Pancreas (tissue), 10 donors: Measurements from ENCODE around the gene TOB1. TPM values are rescaled to one million over a fixed set of nuclear protein-coding genes. Genes with fewer than 3 reads are reported as not detected.
A peak's percentile ranks its signal among the peaks of the same experiment; 100 is the strongest.
"Not testable (repeated sequence)": the region's sequence is repeated elsewhere in the genome, so short reads cannot be mapped to it uniquely, and the experiment has no call there.

Experiments used
- ATAC-seq, 4 donors: fragments of 200-7000 bp; cut with Tn5 transposase; one replicate each; pipeline versions ENCODE4 v1.8.0 to v1.9.1; 2020; ENCODE audit warnings: mild to moderate bottlenecking in 4 of 4, moderate library complexity in 4 of 4
- DNase-seq, 6 donors: peaks; one replicate each; pipeline ENCODE4 v3.0.0-alpha.2; 2020
- FAIRE-seq: peaks from 2 replicates; lab custom pipeline; 2012; peaks lifted over from hg19 to GRCh38; lab: Jason Lieb, UNC
- H3K27ac ChIP-seq, 4 donors: fragments of 200-600 bp; sonication (generic); 1 replicate in 3 of 4; 2 replicates in 1 of 4; pipeline versions ENCODE4 v1.5.0 to v1.8.0; 2020
- H3K27me3 ChIP-seq, 4 donors: fragments of 200-600 bp; one replicate each; pipeline ENCODE4 v1.8.0; 2021
- H3K36me3 ChIP-seq, 3 donors: fragments of 200-600 bp; sonication (generic) in 1 of 3; one replicate each; pipeline versions ENCODE4 v1.5.0 to v1.8.0; 2020 to 2021
- H3K4me1 ChIP-seq, 3 donors: fragments of 200-600 bp; one replicate each; pipeline ENCODE4 v1.8.0; 2021
- H3K4me3 ChIP-seq, 4 donors: fragments of 200-600 bp; sonication (generic) in 2 of 4; one replicate each; pipeline versions ENCODE4 v1.5.0 to v1.8.0; 2020 to 2021
- H3K9me3 ChIP-seq, 4 donors: fragments of 200-600 bp; one replicate each; pipeline ENCODE4 v1.8.0; 2021
- WGBS, 2 donors: extraction: QIAGEN DNeasy Blood & Tissue Kit; methylation state at CpG; one replicate each; pipeline ENCODE4 v1.1.7; 2013; 5-methylcytosine and 5-hydroxymethylcytosine counted together
- intact Hi-C, 3 donors: fragments of 100-400 bp; cut with DNase I; formaldehyde crosslinking; loops; one replicate each; pipeline versions ENCODE4 v1.11.1 to v1.14.2; 2022
- polyA plus RNA-seq, 2 donors: library from polyadenylated mRNA; stranded (reverse); fragments of 200-250 nt; gene quantifications; one replicate each; pipeline ENCODE4 v1.2.3, GENCODE V29; 2013
- total RNA-seq, 6 donors: library from RNA; stranded (reverse); fragmentation: NEBNext Ultra II Directional in 4 of 6; extraction: Animal tissue kit (Norgen Biotek cat#: 25700) in 4 of 6; gene quantifications; one replicate each; pipeline versions ENCODE4 v1.2.1 to v1.2.4, GENCODE V29; 2021 to 2023
- TF ChIP-seq, protein P1 (sequence below), 4 donors: fragments of 200-600 bp; sonication (generic) in 3 of 4; IDR thresholded peaks; one replicate each; pipeline versions ENCODE4 v1.5.0 to v1.8.0; 2021; ENCODE audit warnings: antibody characterized with exemption in 4 of 4
- donor health status: healthy with polysubstance abuse.
- donor health status: DM: no; HTN: no; CAD: no; lungs with moderate emphysema.
- donor health status: DM: no; HTN: no; CAD: no.
- donor health status: control.
- donor health status: control.
- donor health status: Bipolar disorder and iron deficiency.
- donor health status: DM: yes; HTN: yes; CAD: no.
- donor health status: DM: no; HTN: no; CAD: no.
- donor health status: DM: no; HTN: no; CAD: no.
- donor health status: DM: yes; HTN: yes; CAD: no.

Gene TOB1
- total and polyA plus RNA-seq, 8 donors: 33.1 to 157 (median 78.3) TPM

DNA sequence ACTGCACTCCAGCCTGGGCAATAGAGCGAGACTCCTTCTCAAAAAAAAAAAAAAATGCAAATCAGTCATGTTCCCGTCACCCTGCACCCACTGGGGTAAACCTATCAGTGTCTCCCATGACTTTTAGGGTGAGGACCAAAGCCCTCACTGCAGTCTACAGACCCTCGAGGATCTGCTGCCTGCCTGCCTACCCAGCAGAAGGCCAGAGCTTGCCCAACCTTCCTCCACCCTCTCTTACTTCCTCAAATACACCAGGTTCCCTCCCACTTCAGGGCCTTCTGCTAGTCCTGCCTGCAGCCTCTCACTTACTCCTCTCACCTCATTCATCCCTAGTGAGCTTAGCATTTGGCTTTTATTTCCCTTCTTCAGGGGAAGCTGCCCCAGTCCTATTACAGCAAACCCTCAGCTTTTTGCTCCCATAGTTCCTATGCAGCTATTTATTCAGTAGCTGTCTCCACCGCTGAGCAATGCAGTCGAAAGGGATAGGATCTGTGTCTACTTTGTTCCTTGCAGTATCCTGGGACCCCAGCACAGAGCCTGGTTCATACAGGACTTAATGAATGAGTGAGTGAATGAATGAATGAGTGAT is 17.8 kb upstream of the TOB1 start:
- TF ChIP-seq, protein P1, sequence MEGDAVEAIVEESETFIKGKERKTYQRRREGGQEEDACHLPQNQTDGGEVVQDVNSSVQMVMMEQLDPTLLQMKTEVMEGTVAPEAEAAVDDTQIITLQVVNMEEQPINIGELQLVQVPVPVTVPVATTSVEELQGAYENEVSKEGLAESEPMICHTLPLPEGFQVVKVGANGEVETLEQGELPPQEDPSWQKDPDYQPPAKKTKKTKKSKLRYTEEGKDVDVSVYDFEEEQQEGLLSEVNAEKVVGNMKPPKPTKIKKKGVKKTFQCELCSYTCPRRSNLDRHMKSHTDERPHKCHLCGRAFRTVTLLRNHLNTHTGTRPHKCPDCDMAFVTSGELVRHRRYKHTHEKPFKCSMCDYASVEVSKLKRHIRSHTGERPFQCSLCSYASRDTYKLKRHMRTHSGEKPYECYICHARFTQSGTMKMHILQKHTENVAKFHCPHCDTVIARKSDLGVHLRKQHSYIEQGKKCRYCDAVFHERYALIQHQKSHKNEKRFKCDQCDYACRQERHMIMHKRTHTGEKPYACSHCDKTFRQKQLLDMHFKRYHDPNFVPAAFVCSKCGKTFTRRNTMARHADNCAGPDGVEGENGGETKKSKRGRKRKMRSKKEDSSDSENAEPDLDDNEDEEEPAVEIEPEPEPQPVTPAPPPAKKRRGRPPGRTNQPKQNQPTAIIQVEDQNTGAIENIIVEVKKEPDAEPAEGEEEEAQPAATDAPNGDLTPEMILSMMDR (IDR thresholded peaks at IDR 0.05): no peak
- no peak overlapping the region for H3K4me3 ChIP-seq
- DNase-seq (no peak), FAIRE-seq (no peak), ATAC-seq (peak; percentile 48 to 78 (median 72))
- H3K27me3 ChIP-seq: no peaks in the 10 kb centered on the region
- 52 to 60% methylated on average over 5 of the region's 5 CpGs for WGBS, 2 donors
- H3K4me1 ChIP-seq: peaks cover 15 to 17% (median 16%) of the 10 kb centered on the region in 3 donors
- no peaks in the 10 kb centered on the region for H3K9me3 ChIP-seq
- peak overlapping the region; percentile 45 to 83 (median 66) for H3K27ac ChIP-seq
- no peaks in the 10 kb centered on the region for H3K36me3 ChIP-seq
- intact Hi-C loops: no loop called here

DNA sequence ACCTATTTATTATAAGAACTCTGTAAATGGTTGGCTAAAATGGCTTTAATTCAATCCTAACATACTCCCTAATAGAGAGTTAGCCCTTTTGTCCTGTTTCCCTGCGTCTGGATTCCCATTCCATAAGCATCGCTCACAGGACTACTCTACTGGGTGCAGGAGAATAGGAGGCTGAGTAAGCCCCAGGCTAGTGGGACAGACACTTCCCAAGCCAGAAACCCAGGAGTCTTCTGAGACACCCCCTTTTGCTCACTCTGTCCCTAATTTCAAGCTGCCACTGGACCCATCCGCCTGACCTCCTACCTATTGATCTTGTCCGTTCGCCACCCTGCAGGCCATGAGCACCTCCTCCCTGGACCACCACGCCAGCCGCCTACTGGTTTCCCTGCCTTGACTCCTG is 16.7 kb upstream of the TOB1 start:
- no peak overlapping the region for H3K4me3 ChIP-seq
- no peaks in the 10 kb centered on the region for H3K27me3 ChIP-seq
- intact Hi-C loops: no loop called here
- H3K36me3 ChIP-seq: no peaks in the 10 kb centered on the region
- H3K4me1 ChIP-seq: peaks cover 15 to 17% (median 16%) of the 10 kb centered on the region in 3 donors
- no peaks in the 10 kb centered on the region for H3K9me3 ChIP-seq
- no peak for FAIRE-seq
- 84 to 88% methylated on average over 7 of the region's 7 CpGs for WGBS, 2 donors
- no peak for DNase-seq
- TF ChIP-seq, protein P1 (IDR thresholded peaks at IDR 0.05): no peak
- peak overlapping the region in 1 of 4 donors; percentile 44 for H3K27ac ChIP-seq
- no peak for ATAC-seq

DNA sequence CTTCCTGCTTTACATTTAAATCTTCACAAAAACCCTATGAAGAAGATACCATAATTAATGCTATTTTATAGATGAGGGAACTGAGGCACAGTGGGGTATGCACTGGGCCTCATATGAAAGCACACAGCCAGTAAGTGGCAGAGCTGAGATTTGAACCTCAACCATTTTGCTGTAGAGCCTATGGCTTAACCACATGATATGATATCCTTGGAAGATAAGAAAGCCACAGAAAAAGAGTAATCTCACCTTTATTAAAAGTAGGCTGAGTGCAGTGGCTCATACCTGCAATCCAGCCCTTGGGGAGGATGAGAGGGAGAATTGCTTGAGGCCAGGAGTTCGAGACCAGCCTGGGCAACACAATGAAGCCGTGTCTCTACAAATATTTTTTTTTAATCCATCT is 15.0 kb upstream of the TOB1 start:
- H3K9me3 ChIP-seq: no peaks in the 10 kb centered on the region
- 87 to 90% methylated on average over 2 of the region's 2 CpGs for WGBS, 2 donors
- no peak overlapping the region for H3K27ac ChIP-seq
- FAIRE-seq (no peak), ATAC-seq (no peak), DNase-seq (no peak)
- TF ChIP-seq, protein P1 (IDR thresholded peaks at IDR 0.05): no peak
- H3K27me3 ChIP-seq: no peaks in the 10 kb centered on the region
- H3K4me3 ChIP-seq: no peak overlapping the region
- H3K4me1 ChIP-seq: peaks cover 15 to 17% (median 16%) of the 10 kb centered on the region in 3 donors
- intact Hi-C loops: no loop called here
- no peaks in the 10 kb centered on the region for H3K36me3 ChIP-seq

DNA sequence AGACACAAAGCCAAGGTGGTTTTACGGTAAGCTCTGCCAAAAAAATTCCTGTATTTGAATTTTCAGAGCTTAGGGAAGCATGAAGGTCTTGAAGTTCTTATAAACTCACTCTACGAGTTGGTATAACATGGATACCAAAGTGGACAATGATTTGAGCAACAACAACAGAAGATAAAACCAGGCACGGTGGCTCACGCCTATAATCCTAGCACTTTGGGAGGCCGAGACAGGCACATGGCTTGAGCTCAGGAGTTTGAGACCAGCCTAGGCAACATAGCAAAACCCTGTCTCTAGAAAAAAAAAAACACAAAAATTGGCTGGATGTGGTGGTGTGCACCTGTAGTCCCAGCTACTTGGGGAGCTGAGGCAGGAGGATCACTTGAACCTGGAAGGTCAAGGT is 12.9 kb upstream of the TOB1 start:
- H3K4me1 ChIP-seq: peaks cover 6 to 7% (median 7%) of the 10 kb centered on the region in 3 donors
- H3K9me3 ChIP-seq: no peaks in the 10 kb centered on the region
- H3K36me3 ChIP-seq: no peaks in the 10 kb centered on the region
- no peaks in the 10 kb centered on the region for H3K27me3 ChIP-seq
- H3K4me3 ChIP-seq: no peak overlapping the region
- WGBS, 2 donors: 97 to 99% methylated on average over 5 of the region's 5 CpGs
- no peak overlapping the region for H3K27ac ChIP-seq
- TF ChIP-seq, protein P1 (IDR thresholded peaks at IDR 0.05): no peak
- ATAC-seq (no peak), DNase-seq (no peak), FAIRE-seq (no peak)
- intact Hi-C loops: no loop called here

DNA sequence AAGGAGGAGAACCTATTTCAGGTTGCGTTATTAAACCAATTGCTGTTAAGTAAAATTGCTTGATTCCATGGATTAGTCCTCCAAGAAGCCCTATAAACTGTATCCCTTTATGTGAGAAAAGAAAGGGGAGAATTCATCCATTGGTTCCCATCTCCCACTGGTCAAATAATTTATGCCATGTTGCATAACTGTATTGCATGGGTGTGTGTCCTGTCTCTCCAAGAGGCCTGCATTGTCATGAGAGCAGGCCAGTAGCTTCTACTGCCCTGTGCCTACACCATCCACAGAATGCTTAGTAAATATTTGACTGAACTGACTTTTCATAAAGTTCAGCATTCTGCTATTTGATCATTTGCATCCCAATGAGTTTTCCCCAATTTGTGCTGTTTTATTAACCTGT is 11.7 kb upstream of the TOB1 start:
- intact Hi-C loops: no loop called here
- no peaks in the 10 kb centered on the region for H3K27me3 ChIP-seq
- no peak overlapping the region for H3K4me3 ChIP-seq
- H3K4me1 ChIP-seq: peaks cover 0 to 2% (median under 1%) of the 10 kb centered on the region in 3 donors
- DNase-seq: no peak
- ATAC-seq: no peak
- H3K36me3 ChIP-seq: no peaks in the 10 kb centered on the region
- TF ChIP-seq, protein P1 (IDR thresholded peaks at IDR 0.05): no peak
- FAIRE-seq: no peak
- H3K27ac ChIP-seq: no peak overlapping the region
- no peaks in the 10 kb centered on the region for H3K9me3 ChIP-seq
- WGBS, 2 donors: 100% methylated on average over 1 of the region's 1 CpG

DNA sequence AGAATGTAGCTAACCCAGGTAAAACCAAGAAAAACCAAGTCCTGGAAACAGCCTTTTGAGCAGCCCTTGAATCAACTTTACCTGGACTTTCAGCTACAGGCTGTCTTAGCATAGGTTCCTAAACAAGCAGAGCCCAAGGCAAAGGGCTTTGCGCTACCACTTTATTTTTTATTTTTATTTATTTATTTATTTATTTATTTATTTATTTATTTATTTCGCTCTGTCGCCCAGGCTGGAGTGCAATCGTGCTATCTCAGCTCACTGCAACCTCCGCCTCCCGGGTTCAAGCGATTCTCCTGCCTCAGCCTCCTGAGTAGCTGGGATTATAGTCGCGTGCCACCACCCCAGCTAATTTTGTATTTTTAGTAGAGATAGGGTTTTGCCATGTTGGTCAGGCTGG is 10.9 kb upstream of the TOB1 start:
- WGBS, 2 donors: 95% methylated on average over 9 of the region's 9 CpGs
- H3K9me3 ChIP-seq, H3K36me3 ChIP-seq, H3K4me1 ChIP-seq, H3K27ac ChIP-seq, intact Hi-C loops, H3K4me3 ChIP-seq, FAIRE-seq, H3K27me3 ChIP-seq, ATAC-seq, DNase-seq: not testable (repeated sequence)
